Measurements from ENCODE around the gene AMBP. TPM values are rescaled to one million over a fixed set of nuclear protein-coding genes. Genes with fewer than 3 reads are reported as not detected.

AMBP gene
- total RNA-seq, 1 donor from 2014 or later, result under 0.01 TPM

DNA sequence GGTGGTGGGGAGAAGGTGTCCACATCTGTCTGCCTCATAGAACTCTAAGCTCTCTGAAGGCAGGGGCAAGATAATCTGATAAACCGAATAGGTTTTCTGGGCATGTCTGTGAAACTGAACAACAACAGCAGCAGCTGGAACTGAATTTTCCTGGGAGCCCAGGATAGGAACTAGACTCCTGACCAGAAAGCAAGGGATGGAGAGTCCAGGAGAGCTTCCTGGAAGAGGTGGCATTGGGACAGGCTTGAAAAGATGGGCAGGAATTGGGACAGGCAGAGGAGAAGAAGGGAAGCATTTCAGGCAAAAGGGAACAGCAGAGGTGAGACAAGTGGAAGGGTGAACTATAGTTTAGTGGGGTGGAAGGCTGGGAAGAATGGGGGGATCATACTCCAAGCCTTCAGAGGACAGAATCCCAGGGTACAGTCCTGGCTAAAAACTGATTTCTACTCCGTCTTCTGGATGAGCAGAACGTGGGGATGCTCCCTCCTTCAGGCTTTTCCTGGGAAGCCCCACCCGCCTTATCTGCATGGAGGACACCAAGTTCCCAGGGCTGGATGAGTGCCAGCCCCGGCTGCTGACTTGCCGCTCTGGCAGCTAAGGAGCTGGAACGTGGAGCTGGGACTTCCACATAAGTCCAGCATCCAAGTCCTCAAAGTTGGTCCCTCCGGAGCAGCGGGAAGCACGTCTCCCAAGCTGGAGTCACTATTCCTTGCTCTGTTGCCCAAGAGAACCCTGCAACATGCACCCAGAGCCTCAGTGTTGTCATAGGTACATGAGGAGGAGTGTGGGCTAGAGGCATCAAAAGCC, 34.9 kb upstream of the AMBP start:
- H3K9me3 ChIP-seq (ENCODE audit: control insufficient read depth in 3 of 3, low read length in 3 of 3), result no peaks in the 10 kb centered on the region
- peaks cover 5 to 19% (median 10%) of the 10 kb centered on the region in 3 donors for H3K4me1 ChIP-seq (ENCODE audit: control insufficient read depth in 3 of 3, insufficient read depth in 3 of 3, low read length in 3 of 3)
- no peak overlapping the region for H3K4me3 ChIP-seq (ENCODE audit: low read length in 3 of 3)
- peak overlapping the region in 1 of 3 donors; percentile 45 for H3K9ac ChIP-seq (ENCODE audit: low read depth in 1 of 3, low read length in 3 of 3)
- H3K36me3 ChIP-seq (ENCODE audit: control insufficient read depth in 3 of 3, insufficient read depth in 3 of 3, low read length in 3 of 3), result no peaks in the 10 kb centered on the region
- peaks cover 8 to 21% (median 17%) of the 10 kb centered on the region in 3 donors for H3K27me3 ChIP-seq (ENCODE audit: control insufficient read depth in 3 of 3, insufficient read depth in 3 of 3, low read length in 3 of 3)
- H3K27ac ChIP-seq (ENCODE audit: low read depth, low read length), result peak overlapping the region; percentile 56

DNA sequence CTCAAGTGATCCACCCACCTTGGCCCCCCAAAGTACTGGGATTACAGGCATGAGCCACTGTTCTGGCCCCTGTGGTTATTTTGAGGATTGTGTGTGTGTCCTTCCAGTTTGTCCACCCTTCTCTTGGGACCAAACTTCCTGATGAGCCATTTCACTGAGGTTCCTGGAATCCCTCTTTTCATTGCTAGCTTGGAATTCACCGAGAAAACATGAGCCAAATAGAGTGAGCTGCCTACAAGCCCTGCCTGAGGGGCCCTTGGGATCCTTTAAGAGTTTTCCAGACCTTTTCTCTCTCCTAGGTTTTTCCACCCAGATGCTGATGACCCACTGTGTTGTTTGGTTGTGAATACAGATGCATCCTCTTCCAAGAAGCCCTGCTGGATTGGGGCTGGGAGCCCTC, 34.2 kb upstream of the AMBP start:
- H3K36me3 ChIP-seq (ENCODE audit: control insufficient read depth in 3 of 3, insufficient read depth in 3 of 3, low read length in 3 of 3), result no peaks in the 10 kb centered on the region
- H3K4me1 ChIP-seq (ENCODE audit: control insufficient read depth in 3 of 3, insufficient read depth in 3 of 3, low read length in 3 of 3), result peaks cover 5 to 19% (median 13%) of the 10 kb centered on the region in 3 donors
- H3K4me3 ChIP-seq (ENCODE audit: low read length in 3 of 3), result no peak overlapping the region
- H3K9me3 ChIP-seq (ENCODE audit: control insufficient read depth in 3 of 3, low read length in 3 of 3), result no peaks in the 10 kb centered on the region
- peak overlapping the region; percentile 56 for H3K27ac ChIP-seq (ENCODE audit: low read depth, low read length)
- peaks cover 8 to 16% (median 14%) of the 10 kb centered on the region in 3 donors for H3K27me3 ChIP-seq (ENCODE audit: control insufficient read depth in 3 of 3, insufficient read depth in 3 of 3, low read length in 3 of 3)
- H3K9ac ChIP-seq (ENCODE audit: low read depth in 1 of 3, low read length in 3 of 3), result no peak overlapping the region

DNA sequence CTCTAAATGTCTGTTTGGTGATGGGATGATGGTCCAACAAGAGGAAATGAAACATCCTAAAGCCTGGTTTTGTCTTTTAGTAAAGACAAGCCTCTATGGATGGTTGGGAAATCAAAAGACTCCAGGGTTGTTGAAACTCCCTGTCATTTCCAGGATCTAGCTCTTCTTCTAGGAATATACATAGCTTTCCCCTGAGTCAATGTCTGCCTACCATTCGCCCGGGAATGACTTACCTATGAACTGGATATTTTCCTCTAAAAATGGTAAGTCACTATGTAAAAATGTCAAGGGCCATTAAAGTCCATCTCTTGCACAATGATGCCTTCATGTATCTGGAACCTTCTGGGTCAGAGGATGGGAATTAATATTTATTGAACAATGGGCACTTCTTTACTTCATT, 32.1 kb upstream of the AMBP start:
- peaks cover 3 to 14% (median 9%) of the 10 kb centered on the region in 3 donors for H3K4me1 ChIP-seq (ENCODE audit: control insufficient read depth in 3 of 3, insufficient read depth in 3 of 3, low read length in 3 of 3)
- H3K27me3 ChIP-seq (ENCODE audit: control insufficient read depth in 3 of 3, insufficient read depth in 3 of 3, low read length in 3 of 3), result peaks cover 2 to 7% (median 5%) of the 10 kb centered on the region in 3 donors

DNA sequence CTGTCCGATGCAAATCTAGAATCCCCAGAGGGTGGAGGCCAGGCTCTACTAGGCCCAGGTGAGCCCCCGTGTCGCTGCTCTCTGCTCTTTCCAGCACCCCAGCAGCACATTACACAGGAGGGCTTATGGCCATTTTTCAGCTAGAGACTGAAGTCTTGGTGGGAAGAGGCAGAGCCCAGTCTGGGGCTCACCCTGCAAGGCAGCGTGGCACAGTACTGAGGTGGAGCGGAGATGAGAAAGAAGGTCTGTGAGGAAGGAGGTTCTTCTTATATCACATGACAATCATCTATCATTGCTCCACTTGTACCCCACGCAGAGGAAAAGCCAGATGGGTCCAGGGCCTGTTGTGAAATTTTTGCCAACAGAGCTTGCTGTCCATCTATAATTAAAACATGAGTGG, 31.0 kb upstream of the AMBP start:
- H3K27me3 ChIP-seq (ENCODE audit: control insufficient read depth in 3 of 3, insufficient read depth in 3 of 3, low read length in 3 of 3), result peaks cover 2 to 7% (median 3%) of the 10 kb centered on the region in 3 donors
- no peaks in the 10 kb centered on the region for H3K36me3 ChIP-seq (ENCODE audit: control insufficient read depth in 3 of 3, insufficient read depth in 3 of 3, low read length in 3 of 3)
- no peak overlapping the region for H3K9ac ChIP-seq (ENCODE audit: low read depth in 1 of 3, low read length in 3 of 3)
- peaks cover 3 to 14% (median 9%) of the 10 kb centered on the region in 3 donors for H3K4me1 ChIP-seq (ENCODE audit: control insufficient read depth in 3 of 3, insufficient read depth in 3 of 3, low read length in 3 of 3)
- no peaks in the 10 kb centered on the region for H3K9me3 ChIP-seq (ENCODE audit: control insufficient read depth in 3 of 3, low read length in 3 of 3)
- H3K27ac ChIP-seq (ENCODE audit: low read depth, low read length), result no peak overlapping the region
- H3K4me3 ChIP-seq (ENCODE audit: low read length in 3 of 3), result no peak overlapping the region

More for the DNA sequence above, 32.1 kb upstream of the AMBP start:
- Histone ChIP-seq H3K9me3 (ENCODE audit: control insufficient read depth in 3 of 3, low read length in 3 of 3) (no peaks in the 10 kb centered on the region), H3K27ac (ENCODE audit: low read depth, low read length) (no peak overlapping the region), H3K4me3 (ENCODE audit: low read length in 3 of 3) (no peak overlapping the region), H3K36me3 (ENCODE audit: control insufficient read depth in 3 of 3, insufficient read depth in 3 of 3, low read length in 3 of 3) (no peaks in the 10 kb centered on the region), H3K9ac (ENCODE audit: low read depth in 1 of 3, low read length in 3 of 3) (no peak overlapping the region)

DNA sequence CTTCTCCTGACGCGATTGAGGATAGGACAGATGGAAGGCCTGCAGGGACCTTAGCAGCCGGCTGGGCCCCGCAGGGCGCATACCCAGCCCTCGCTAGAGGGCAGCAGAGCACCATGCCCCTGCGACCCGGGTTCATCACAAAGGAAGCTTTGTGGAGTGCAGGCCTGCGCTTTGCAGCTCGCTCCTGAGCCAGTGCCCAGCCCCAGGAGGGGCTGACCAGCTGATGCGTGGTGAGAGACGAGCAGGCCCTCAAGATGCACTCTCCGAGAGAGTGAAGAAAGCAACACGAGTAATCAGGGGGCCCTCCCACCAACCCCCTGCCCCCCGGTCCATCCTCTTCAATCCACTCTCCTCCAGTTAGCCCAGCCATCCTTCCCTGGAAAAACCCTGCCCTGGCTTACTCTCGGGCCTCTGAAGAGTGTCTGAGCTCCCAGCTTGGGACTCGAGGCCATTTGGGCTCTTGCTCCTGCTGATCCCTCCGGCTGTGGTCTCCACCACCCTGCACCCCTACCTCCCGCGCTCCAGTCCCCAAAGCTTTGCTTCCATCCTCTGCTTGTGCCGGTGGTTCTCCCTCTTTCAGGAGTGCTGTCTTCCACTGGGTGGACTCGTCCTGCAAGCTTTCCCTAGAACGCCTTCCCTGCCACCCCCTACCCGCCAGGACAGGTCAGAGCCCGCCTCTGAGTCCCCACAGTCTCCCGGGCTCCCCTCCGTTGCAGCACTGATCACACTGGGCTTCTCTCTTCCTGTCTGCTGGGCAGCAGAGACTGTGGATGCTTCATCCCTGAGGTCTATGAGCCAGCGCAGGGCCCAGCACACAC, 30.1 kb upstream of the AMBP start:
- no peak overlapping the region for H3K9ac ChIP-seq (ENCODE audit: low read depth in 1 of 3, low read length in 3 of 3)
- no peaks in the 10 kb centered on the region for H3K36me3 ChIP-seq (ENCODE audit: control insufficient read depth in 3 of 3, insufficient read depth in 3 of 3, low read length in 3 of 3)
- H3K27me3 ChIP-seq (ENCODE audit: control insufficient read depth in 3 of 3, insufficient read depth in 3 of 3, low read length in 3 of 3), result peaks cover 0 to 2% (median 2%) of the 10 kb centered on the region in 3 donors
- peaks cover under 1 to 7% (median 3%) of the 10 kb centered on the region in 3 donors for H3K4me1 ChIP-seq (ENCODE audit: control insufficient read depth in 3 of 3, insufficient read depth in 3 of 3, low read length in 3 of 3)
- no peaks in the 10 kb centered on the region for H3K9me3 ChIP-seq (ENCODE audit: control insufficient read depth in 3 of 3, low read length in 3 of 3)
- H3K4me3 ChIP-seq (ENCODE audit: low read length in 3 of 3), result no peak overlapping the region
- H3K27ac ChIP-seq (ENCODE audit: low read depth, low read length), result no peak overlapping the region

DNA sequence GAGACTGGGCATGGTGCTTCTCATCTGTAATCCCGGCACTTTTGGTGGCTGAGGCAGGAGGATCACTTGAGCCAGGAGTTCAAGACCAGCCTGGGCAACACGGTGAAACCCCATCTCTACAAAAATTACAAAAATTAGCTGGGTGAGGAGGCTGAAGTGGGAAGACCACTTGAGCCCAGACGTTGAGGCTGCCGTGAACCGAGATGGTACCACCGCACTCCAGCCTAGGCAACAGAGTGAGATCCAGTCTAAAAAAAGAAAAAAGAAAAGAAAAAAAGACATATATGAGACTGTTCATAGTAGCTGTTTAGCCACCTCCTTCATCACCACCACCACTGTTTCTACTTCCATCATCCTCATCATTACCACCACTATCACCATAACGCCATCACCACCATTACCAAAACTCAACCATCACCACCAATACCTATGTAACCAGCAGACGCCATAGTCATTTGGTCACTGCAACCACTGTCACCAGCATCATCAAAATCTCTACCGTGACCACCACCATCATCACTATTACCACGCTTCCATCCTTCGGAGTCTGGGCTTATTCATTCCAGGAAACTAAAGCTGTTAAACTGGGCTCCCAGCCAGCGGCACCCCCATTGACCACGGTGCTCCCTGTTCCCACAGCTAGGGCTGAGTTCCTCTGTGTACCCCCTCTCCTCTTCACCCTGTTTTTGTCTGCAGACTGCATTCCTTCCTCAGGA, 29.3 kb upstream of the AMBP start:
- H3K27ac ChIP-seq (ENCODE audit: low read depth, low read length), result no peak overlapping the region
- H3K9me3 ChIP-seq (ENCODE audit: control insufficient read depth in 3 of 3, low read length in 3 of 3), result no peaks in the 10 kb centered on the region
- H3K9ac ChIP-seq (ENCODE audit: low read depth in 1 of 3, low read length in 3 of 3), result no peak overlapping the region
- H3K27me3 ChIP-seq (ENCODE audit: control insufficient read depth in 3 of 3, insufficient read depth in 3 of 3, low read length in 3 of 3), result peaks cover 0 to 2% (median 0%) of the 10 kb centered on the region in 3 donors
- H3K4me3 ChIP-seq (ENCODE audit: low read length in 3 of 3), result no peak overlapping the region
- no peaks in the 10 kb centered on the region for H3K36me3 ChIP-seq (ENCODE audit: control insufficient read depth in 3 of 3, insufficient read depth in 3 of 3, low read length in 3 of 3)
- peaks cover 0 to 3% (median under 1%) of the 10 kb centered on the region in 3 donors for H3K4me1 ChIP-seq (ENCODE audit: control insufficient read depth in 3 of 3, insufficient read depth in 3 of 3, low read length in 3 of 3)

DNA sequence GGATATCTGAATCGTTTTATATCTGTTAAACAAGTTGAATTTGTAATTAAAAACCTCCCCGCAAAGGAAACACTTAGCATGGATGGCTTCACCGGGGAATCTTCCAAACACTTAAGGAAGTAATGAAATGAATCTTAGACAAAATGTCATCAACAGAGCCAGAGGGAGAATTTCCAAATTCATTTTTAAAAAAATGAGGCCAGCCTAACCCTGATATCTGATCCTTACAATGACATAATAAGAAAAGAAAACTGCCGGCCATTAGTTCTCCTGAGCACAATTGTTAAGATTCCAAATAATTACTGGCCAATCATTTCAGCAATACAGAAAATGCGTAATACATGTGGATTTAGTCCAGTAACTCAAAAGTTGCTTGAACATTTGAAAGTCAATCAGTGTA, 27.1 kb upstream of the AMBP start:
- Histone ChIP-seq H3K36me3 (ENCODE audit: control insufficient read depth in 3 of 3, insufficient read depth in 3 of 3, low read length in 3 of 3) (no peaks in the 10 kb centered on the region), H3K9me3 (ENCODE audit: control insufficient read depth in 3 of 3, low read length in 3 of 3) (no peaks in the 10 kb centered on the region), H3K27ac (ENCODE audit: low read depth, low read length) (no peak overlapping the region), H3K4me3 (ENCODE audit: low read length in 3 of 3) (no peak overlapping the region), H3K9ac (ENCODE audit: low read depth in 1 of 3, low read length in 3 of 3) (no peak overlapping the region), H3K4me1 (ENCODE audit: control insufficient read depth in 3 of 3, insufficient read depth in 3 of 3, low read length in 3 of 3) (peaks cover 0 to 3% (median 0%) of the 10 kb centered on the region in 3 donors), H3K27me3 (ENCODE audit: control insufficient read depth in 3 of 3, insufficient read depth in 3 of 3, low read length in 3 of 3) (no peaks in the 10 kb centered on the region)

DNA sequence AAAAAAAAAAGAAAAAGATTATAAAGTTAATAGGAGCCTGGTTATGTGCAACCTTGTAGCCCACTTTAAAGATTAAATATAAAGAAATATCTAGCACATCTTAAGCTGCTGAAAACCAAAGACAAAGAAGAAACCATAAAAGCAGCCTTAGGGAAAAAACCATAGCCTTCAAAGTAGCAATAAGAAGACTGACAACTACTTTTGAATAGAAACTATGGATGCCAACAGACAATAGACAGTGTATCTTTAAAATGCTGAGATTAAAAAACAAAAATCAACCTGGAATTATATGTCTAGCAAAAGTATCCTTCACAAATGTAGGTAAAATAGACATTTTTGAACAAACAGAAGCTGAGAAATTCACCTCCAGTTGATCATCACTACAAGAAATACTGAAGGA, 24.4 kb upstream of the AMBP start:
- Histone ChIP-seq H3K27me3 (ENCODE audit: control insufficient read depth in 3 of 3, insufficient read depth in 3 of 3, low read length in 3 of 3) (peaks cover 7 to 16% (median 12%) of the 10 kb centered on the region in 3 donors), H3K9ac (ENCODE audit: low read depth in 1 of 3, low read length in 3 of 3) (no peak overlapping the region), H3K27ac (ENCODE audit: low read depth, low read length) (no peak overlapping the region), H3K36me3 (ENCODE audit: control insufficient read depth in 3 of 3, insufficient read depth in 3 of 3, low read length in 3 of 3) (no peaks in the 10 kb centered on the region), H3K9me3 (ENCODE audit: control insufficient read depth in 3 of 3, low read length in 3 of 3) (no peaks in the 10 kb centered on the region), H3K4me3 (ENCODE audit: low read length in 3 of 3) (no peak overlapping the region), H3K4me1 (ENCODE audit: control insufficient read depth in 3 of 3, insufficient read depth in 3 of 3, low read length in 3 of 3) (peaks cover 0 to 5% (median 0%) of the 10 kb centered on the region in 3 donors)

DNA sequence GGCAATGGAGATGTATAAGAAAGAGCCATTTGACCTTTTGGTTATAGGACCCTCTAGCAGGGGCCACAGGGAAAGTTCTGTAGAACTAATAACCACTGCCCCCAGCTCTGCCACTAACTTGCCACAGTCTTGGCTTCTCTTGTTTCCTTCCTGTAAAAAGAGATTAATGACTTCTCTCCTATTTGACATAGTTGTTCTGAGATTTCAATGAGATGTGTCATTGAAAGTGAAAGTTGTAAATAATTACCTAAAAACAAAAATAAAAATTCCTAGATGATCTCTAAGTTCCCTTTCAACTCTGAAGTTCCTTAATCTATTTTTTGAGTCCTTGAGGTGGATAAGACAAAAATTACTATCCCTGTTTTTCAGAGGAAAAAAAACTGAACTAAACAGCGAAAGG, 22.4 kb upstream of the AMBP start:
- Histone ChIP-seq H3K27me3 (ENCODE audit: control insufficient read depth in 3 of 3, insufficient read depth in 3 of 3, low read length in 3 of 3) (peaks cover 15 to 32% (median 21%) of the 10 kb centered on the region in 3 donors), H3K36me3 (ENCODE audit: control insufficient read depth in 3 of 3, insufficient read depth in 3 of 3, low read length in 3 of 3) (no peaks in the 10 kb centered on the region), H3K4me1 (ENCODE audit: control insufficient read depth in 3 of 3, insufficient read depth in 3 of 3, low read length in 3 of 3) (peaks cover 0 to 5% (median 0%) of the 10 kb centered on the region in 3 donors), H3K9ac (ENCODE audit: low read depth in 1 of 3, low read length in 3 of 3) (no peak overlapping the region), H3K27ac (ENCODE audit: low read depth, low read length) (no peak overlapping the region), H3K4me3 (ENCODE audit: low read length in 3 of 3) (no peak overlapping the region), H3K9me3 (ENCODE audit: control insufficient read depth in 3 of 3, low read length in 3 of 3) (no peaks in the 10 kb centered on the region)

All from skeletal muscle tissue (tissue), 4 donors.